GM23338 (cell line): Measurements from ENCODE around the gene PPP1R37. TPM values are rescaled to one million over a fixed set of nuclear protein-coding genes. Genes with fewer than 3 reads are reported as not detected.

ENCODE experiments used
- ATAC-seq: fragments of 200-7000 bp; cut with Tn5 transposase; 3 replicates; pipeline ENCODE4 v1.9.1; 2020
- DNase-seq: peaks from one replicate; pipeline ENCODE4 v3.0.0-alpha.2; 2015; ENCODE audit warnings: low spot score
- H2AFZ ChIP-seq: fragments of 200-600 bp; sonication (generic); 2 replicates; pipeline ENCODE4 v1.8.0; 2016; ENCODE audit warnings: antibody characterized with exemption, mild to moderate bottlenecking, moderate library complexity
- H3F3A ChIP-seq: fragments of 200-600 bp; sonication (generic); replicated peaks from 2 replicates; pipeline ENCODE4 v1.8.0; 2017; ENCODE audit warnings: antibody characterized with exemption, mixed run types, low read depth
- H3K27ac ChIP-seq: fragments of 200-600 bp; sonication (generic); 2 replicates; pipeline ENCODE4 v1.6.1; 2016; ENCODE audit warnings: low read depth
- H3K27me3 ChIP-seq: fragments of 200-600 bp; sonication (generic); 2 replicates; pipeline ENCODE4 v1.8.0; 2016; ENCODE audit warnings: mild to moderate bottlenecking, mixed run types, moderate library complexity; ENCODE audit not compliant: insufficient read depth
- H3K36me3 ChIP-seq: fragments of 200-600 bp; sonication (generic); 2 replicates; pipeline ENCODE4 v1.8.0; 2016; ENCODE audit warnings: mild to moderate bottlenecking; ENCODE audit not compliant: insufficient read depth
- H3K4me1 ChIP-seq: fragments of 200-600 bp; sonication (generic); 2 replicates; pipeline ENCODE4 v1.8.0; 2016; ENCODE audit warnings: mild to moderate bottlenecking, moderate library complexity; ENCODE audit not compliant: insufficient read depth
- H3K4me2 ChIP-seq: fragments of 200-600 bp; sonication (generic); 2 replicates; pipeline ENCODE4 v1.7.1; 2017; ENCODE audit warnings: mixed run types
- H3K4me3 ChIP-seq: fragments of 200-600 bp; sonication (generic); 2 replicates; pipeline ENCODE4 v1.6.1; 2016; ENCODE audit warnings: mixed run types
- H3K79me2 ChIP-seq: fragments of 200-600 bp; sonication (generic); replicated peaks from 2 replicates; pipeline ENCODE4 v1.8.0; 2017; ENCODE audit warnings: mild to moderate bottlenecking; ENCODE audit not compliant: insufficient read depth
- H3K9me2 ChIP-seq: fragments of 200-600 bp; sonication (generic); 2 replicates; pipeline ENCODE4 v1.8.0; 2017; ENCODE audit not compliant: insufficient read depth
- H4K20me1 ChIP-seq: fragments of 200-600 bp; sonication (generic); replicated peaks from 2 replicates; pipeline ENCODE4 v1.8.0; 2017; ENCODE audit warnings: mild to moderate bottlenecking; ENCODE audit not compliant: insufficient read depth
- H3K27ac Mint-ChIP-seq: 2 replicates; pipeline ENCODE4 v1.8.0; 2020; ENCODE audit warnings: inconsistent platforms, mild to moderate bottlenecking, moderate library complexity, mixed read lengths
- H3K27me3 Mint-ChIP-seq: 3 replicates; pipeline ENCODE4 v1.8.0; 2022; ENCODE audit warnings: low read depth, mild to moderate bottlenecking, moderate library complexity, mixed read lengths, inconsistent platforms; ENCODE audit not compliant: insufficient read depth, poor library complexity
- H3K36me3 Mint-ChIP-seq: 3 replicates; pipeline ENCODE4 v1.8.0; 2021; ENCODE audit warnings: low read depth, mild to moderate bottlenecking, inconsistent platforms, moderate library complexity, mixed read lengths
- H3K4me1 Mint-ChIP-seq: 3 replicates; pipeline ENCODE4 v1.8.0; 2020; ENCODE audit warnings: mild to moderate bottlenecking, inconsistent platforms, mixed read lengths
- H3K4me3 Mint-ChIP-seq: 3 replicates; pipeline ENCODE4 v1.8.0; 2021; ENCODE audit warnings: moderate library complexity, mild to moderate bottlenecking, inconsistent platforms, mixed read lengths
- H3K9me3 Mint-ChIP-seq: 3 replicates; pipeline ENCODE4 v1.8.0; 2020; ENCODE audit warnings: moderate library complexity, mild to moderate bottlenecking, inconsistent platforms, mixed read lengths
- CTCF ChIP-seq, 2 experiments: fragments of 200-600 bp in 1 of 2; sonication (generic) in 1 of 2; conservative IDR thresholded peaks; 2 replicates each; pipeline versions ENCODE4 v1.5.1 to v1.6.1; 2016 to 2017; ENCODE audit warnings: antibody characterized with exemption in 2 of 2, low read depth in 2 of 2, mild to moderate bottlenecking in 2 of 2, moderate library complexity in 1 of 2
- EZH2 ChIP-seq: fragments of 200-600 bp; sonication (generic); IDR thresholded peaks from one replicate; pipeline ENCODE4 v1.8.0; 2017; ENCODE audit warnings: antibody characterized with exemption, mild to moderate bottlenecking, low read depth; ENCODE audit not compliant: unreplicated experiment
- EZH2phosphoT487 ChIP-seq: fragments of 200-600 bp; sonication (generic); IDR thresholded peaks from one replicate; pipeline ENCODE4 v1.8.1; 2018; ENCODE audit warnings: antibody characterized with exemption; ENCODE audit not compliant: unreplicated experiment
- JUNB ChIP-seq: IDR thresholded peaks from one replicate; pipeline ENCODE4 v1.6.1; 2016; ENCODE audit warnings: antibody characterized with exemption; ENCODE audit not compliant: unreplicated experiment
- NANOG ChIP-seq: IDR thresholded peaks from 2 replicates; pipeline ENCODE4 v1.6.1; 2016; ENCODE audit warnings: antibody characterized with exemption, borderline replicate concordance
- POLR2AphosphoS5 ChIP-seq: IDR thresholded peaks from 2 replicates; pipeline ENCODE4 v1.6.1; 2016; ENCODE audit warnings: antibody characterized with exemption, low read depth
- STAT1 ChIP-seq: IDR thresholded peaks from one replicate; pipeline ENCODE4 v1.6.1; 2016; ENCODE audit warnings: antibody characterized with exemption; ENCODE audit not compliant: unreplicated experiment
- ZNF114 ChIP-seq: fragments of 250-450 bp; sonication (Bioruptor Pico); IDR thresholded peaks from 2 replicates; pipeline ENCODE4 v1.5.0; 2020; ENCODE audit warnings: mild to moderate bottlenecking, moderate library complexity
- ZNF331 ChIP-seq: fragments of 250-450 bp; sonication (Bioruptor Pico); IDR thresholded peaks from 2 replicates; pipeline ENCODE4 v1.5.0; 2020; ENCODE audit warnings: low read depth, mild to moderate bottlenecking, moderate library complexity
- ZNF462 ChIP-seq: fragments of 250-450 bp; sonication (Bioruptor Pico); IDR thresholded peaks from 2 replicates; pipeline ENCODE4 v1.5.0; 2020; ENCODE audit warnings: mild to moderate bottlenecking, moderate library complexity
- polyA plus RNA-seq: library from polyadenylated mRNA; unstranded; fragments of >200 nt; fragmentation: Nextera tagmentation; extraction: Ambion mirVana; gene quantifications from 2 replicates; pipeline ENCODE4 v1.2.1, GENCODE V29; 2016
- total RNA-seq: library from RNA; depleted of rRNA; stranded (reverse); fragments of >200 nt; shearing (Covaris generic); gene quantifications from 2 replicates; pipeline ENCODE4 v1.2.3, GENCODE V29; 2014
- TF ChIP-seq, protein P1 (sequence below): IDR thresholded peaks from 2 replicates; pipeline ENCODE4 v1.6.1; 2016; ENCODE audit warnings: antibody characterized with exemption

The PPP1R37 gene
- total and polyA plus RNA-seq, 2 experiments from 2014 or later = 6.9 to 47.2 TPM

GRCh38 chr19:45164577-45165335 is 71.8 kb downstream of the PPP1R37 start:
- H3K4me3 Mint-ChIP-seq = no peak overlapping the region
- no peaks in the 10 kb centered on the region for H3K36me3 ChIP-seq
- H3K9me3 Mint-ChIP-seq = no peaks in the 10 kb centered on the region; the same call in 2 of the 3 replicates
- no peak for TF ChIP-seq ZNF114 (CRISPR knock-in tag)
- no peak for TF ChIP-seq STAT1
- TF ChIP-seq CTCF (conservative IDR thresholded peaks at IDR 0.05; ENCODE audit: low read depth in 2 of 2) = peak in 1 of 2 experiments; percentile 35; a peak in 1 of 4 replicates
- no peak for TF ChIP-seq JUNB
- H3K27me3 ChIP-seq = no peaks in the 10 kb centered on the region
- no peaks in the 10 kb centered on the region for H3K79me2 ChIP-seq
- H2AFZ ChIP-seq = no peak overlapping the region
- no peak overlapping the region for H3K27ac Mint-ChIP-seq
- H3K36me3 Mint-ChIP-seq = no peaks in the 10 kb centered on the region
- H3F3A ChIP-seq = no peaks in the 10 kb centered on the region; the same call in 1 of the 2 replicates
- no peak overlapping the region for H3K4me2 ChIP-seq
- H3K4me1 ChIP-seq = 0 out of 2 replicates have a peak, but pooled peaks cover 4% of the 10 kb centered on the region
- no peaks in the 10 kb centered on the region; the same call in 1 of the 2 replicates for H4K20me1 ChIP-seq
- ATAC-seq (peak; percentile 56), DNase-seq (peak; percentile 82)
- no peak overlapping the region for H3K27ac ChIP-seq
- peaks cover 10% of the 10 kb centered on the region for H3K27me3 Mint-ChIP-seq
- H3K9me2 ChIP-seq = no peaks in the 10 kb centered on the region
- H3K4me3 ChIP-seq = no peak overlapping the region
- H3K4me1 Mint-ChIP-seq = peaks cover 20% of the 10 kb centered on the region

GRCh38 chr19:45166723-45167252 is 73.8 kb downstream of the PPP1R37 start:
- H3K4me3 Mint-ChIP-seq = peak overlapping the region; percentile 11; the same call in 2 of the 3 replicates
- H3K4me1 ChIP-seq = 0 out of 2 replicates have a peak, but pooled peaks cover 4% of the 10 kb centered on the region
- H3K4me3 ChIP-seq = no peak overlapping the region
- H3K9me2 ChIP-seq = no peaks in the 10 kb centered on the region
- H2AFZ ChIP-seq = no peak overlapping the region
- peaks cover 12% of the 10 kb centered on the region for H3K27me3 Mint-ChIP-seq
- H3K36me3 ChIP-seq = no peaks in the 10 kb centered on the region
- no peak overlapping the region for H3K27ac Mint-ChIP-seq
- ATAC-seq = peak; percentile 15
- H3K27ac ChIP-seq = no peak overlapping the region
- peak; percentile 51 for DNase-seq
- H3K36me3 Mint-ChIP-seq = no peaks in the 10 kb centered on the region; the same call in 2 of the 3 replicates
- peaks cover 16% of the 10 kb centered on the region for H3K4me1 Mint-ChIP-seq
- H3K4me2 ChIP-seq = peak overlapping the region; percentile 32; the same call in 1 of the 2 replicates
- no peaks in the 10 kb centered on the region; the same call in 2 of the 3 replicates for H3K9me3 Mint-ChIP-seq
- no peaks in the 10 kb centered on the region; the same call in 1 of the 2 replicates for H3F3A ChIP-seq
- H4K20me1 ChIP-seq = no peaks in the 10 kb centered on the region; the same call in 1 of the 2 replicates
- H3K79me2 ChIP-seq = no peaks in the 10 kb centered on the region; the same call in 1 of the 2 replicates
- H3K27me3 ChIP-seq = no peaks in the 10 kb centered on the region
- no peak for TF ChIP-seq STAT1
- TF ChIP-seq ZNF331 (CRISPR knock-in tag) = no peak
- TF ChIP-seq, protein P1, sequence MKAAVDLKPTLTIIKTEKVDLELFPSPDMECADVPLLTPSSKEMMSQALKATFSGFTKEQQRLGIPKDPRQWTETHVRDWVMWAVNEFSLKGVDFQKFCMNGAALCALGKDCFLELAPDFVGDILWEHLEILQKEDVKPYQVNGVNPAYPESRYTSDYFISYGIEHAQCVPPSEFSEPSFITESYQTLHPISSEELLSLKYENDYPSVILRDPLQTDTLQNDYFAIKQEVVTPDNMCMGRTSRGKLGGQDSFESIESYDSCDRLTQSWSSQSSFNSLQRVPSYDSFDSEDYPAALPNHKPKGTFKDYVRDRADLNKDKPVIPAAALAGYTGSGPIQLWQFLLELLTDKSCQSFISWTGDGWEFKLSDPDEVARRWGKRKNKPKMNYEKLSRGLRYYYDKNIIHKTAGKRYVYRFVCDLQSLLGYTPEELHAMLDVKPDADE = no peak
- TF ChIP-seq EZH2phosphoT487 = no peak
- no peak for TF ChIP-seq POLR2AphosphoS5
- no peak for TF ChIP-seq ZNF462 (CRISPR knock-in tag)
- no peak for TF ChIP-seq EZH2
- TF ChIP-seq NANOG = no peak
